ENCODE results near the gene STKLD1. TPM values are rescaled to one million over a fixed set of nuclear protein-coding genes. Genes with fewer than 3 reads are reported as not detected.

STKLD1 gene
- total RNA-seq = 1 to 10 TPM; 1.0 to 1.1 TPM

GRCh38 chr9:133375724-133376654 is at the start of gene STKLD1, which contains the start of gene SURF4:
Gene STKLD1 (plus strand): TSS chr9:133376366. CDS start chr9:133376474, 108 bp downstream.
Gene SURF4 (minus strand): TSS chr9:133376060. CDS start chr9:133375969, 91 bp downstream.

GRCh38 chr9:133335924-133336811 is 40.0 kb upstream of the STKLD1 start, which contains the start of gene SURF6:
Gene SURF6 (minus strand): TSS chr9:133336188. CDS start chr9:133336132, 56 bp downstream.

GRCh38 chr9:133347985-133348717 is 28.0 kb upstream of the STKLD1 start, which contains the start of the genes MED22 and RPL7A:
Gene MED22 (minus strand): TSS chr9:133348131. CDS start chr9:133346662, 1,469 bp downstream.
Gene RPL7A (plus strand): TSS chr9:133348218. CDS start chr9:133348244, 26 bp downstream.

GRCh38 chr9:133356391-133357091 is 19.6 kb upstream of the STKLD1 start, which contains the start of the genes SURF1 and SURF2:
Gene SURF1 (minus strand): TSS chr9:133356487. CDS start chr9:133356453, 34 bp downstream.
Gene SURF2 (plus strand): TSS chr9:133356550. CDS start chr9:133356593, 43 bp downstream.

GRCh38 chr9:133417541-133418461 is 41.6 kb downstream of the STKLD1 start, which contains the start of gene REXO4:
Gene REXO4 (minus strand): TSS chr9:133418010. CDS start chr9:133417844, 166 bp downstream.

GRCh38 chr9:133421615-133422542 is 45.7 kb downstream of the STKLD1 start, which contains the start of gene ADAMTS13:
Gene ADAMTS13 (plus strand): TSS chr9:133422367. CDS start chr9:133422444, 77 bp downstream.

Other genes starting within 250 kb of the STKLD1 start
- 1 to 10 TPM; 4.7 to 5.1 TPM for gene GBGT1, start 212.5 kb upstream of the STKLD1 start, total RNA-seq
- not detected for gene OBP2B, start 167.1 kb upstream of the STKLD1 start, total RNA-seq
- gene ABO, start 101.2 kb upstream of the STKLD1 start, total RNA-seq = under 1 TPM; 0.22 to 0.50 TPM
- 10 to 100 TPM; 17.0 to 17.9 TPM for gene SURF6, start 40.2 kb upstream of the STKLD1 start, total RNA-seq
- 10 to 100 TPM; 22.9 to 23.1 TPM for gene MED22, start 28.2 kb upstream of the STKLD1 start, total RNA-seq
- gene RPL7A, start 28.1 kb upstream of the STKLD1 start, total RNA-seq = 1,000 to 10,000 TPM; 2,499 to 2,534 TPM
- 10 to 100 TPM; 38.3 to 40.0 TPM for gene SURF1, start 19.9 kb upstream of the STKLD1 start, total RNA-seq
- 10 to 100 TPM; 15.1 to 16.5 TPM for gene SURF2, start 19.8 kb upstream of the STKLD1 start, total RNA-seq
- 100 to 1,000 TPM; 127 to 138 TPM for gene SURF4, start 306 bp upstream of the STKLD1 start, total RNA-seq
- 10 to 100 TPM; 22.1 to 27.4 TPM for gene REXO4, start 41.6 kb downstream of the STKLD1 start, total RNA-seq
- 1 to 10 TPM; 1.6 to 1.7 TPM for gene ADAMTS13, start 46.0 kb downstream of the STKLD1 start, total RNA-seq
- gene CACFD1, start 83.6 kb downstream of the STKLD1 start, total RNA-seq = 1 to 10 TPM; 1.6 to 1.9 TPM
- 1 to 10 TPM; 3.0 TPM for gene SLC2A6, start 102.7 kb downstream of the STKLD1 start, total RNA-seq
- not detected for gene MYMK, start 148.6 kb downstream of the STKLD1 start, total RNA-seq
- not detected for gene ADAMTSL2, start 158.3 kb downstream of the STKLD1 start, total RNA-seq
- not detected for gene FAM163B, start 233.0 kb downstream of the STKLD1 start, total RNA-seq